HG03457 (cell line): Measurements from ENCODE around the gene DENND1B.

Experiments
- ATAC-seq: cut with Tn5 transposase; IDR thresholded peaks from one replicate; pipeline ENCODE4 v1.9.1; 2021; ENCODE audit warnings: moderate number of reproducible peaks; ENCODE audit not compliant: unreplicated experiment

The DENND1B gene

GRCh38 chr1:197480446-197480845, 294.8 kb downstream of the DENND1B start:
- ATAC-seq, result no peak

DNA sequence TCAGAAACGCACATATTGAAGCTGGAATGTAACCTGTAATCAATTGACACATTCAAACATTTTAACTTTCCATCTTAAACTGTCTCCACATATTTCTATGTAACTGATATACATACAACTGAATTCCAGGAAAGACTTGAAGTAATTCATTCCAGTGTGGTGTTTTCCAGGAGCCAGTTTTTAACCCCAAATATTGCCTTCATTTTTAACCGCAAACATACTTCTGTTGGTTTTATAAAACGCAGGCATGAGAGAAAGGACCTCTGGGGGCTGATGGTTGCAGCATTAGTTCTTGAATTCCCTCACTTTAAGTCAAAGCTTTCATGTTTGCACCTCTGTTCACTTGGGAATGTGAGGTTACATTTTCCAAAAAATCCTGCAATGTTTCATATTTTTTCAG, 303.1 kb downstream of the DENND1B start:
- ATAC-seq, result no peak

GRCh38 chr1:197471248-197471985, 303.9 kb downstream of the DENND1B start:
- ATAC-seq, result no peak

DNA sequence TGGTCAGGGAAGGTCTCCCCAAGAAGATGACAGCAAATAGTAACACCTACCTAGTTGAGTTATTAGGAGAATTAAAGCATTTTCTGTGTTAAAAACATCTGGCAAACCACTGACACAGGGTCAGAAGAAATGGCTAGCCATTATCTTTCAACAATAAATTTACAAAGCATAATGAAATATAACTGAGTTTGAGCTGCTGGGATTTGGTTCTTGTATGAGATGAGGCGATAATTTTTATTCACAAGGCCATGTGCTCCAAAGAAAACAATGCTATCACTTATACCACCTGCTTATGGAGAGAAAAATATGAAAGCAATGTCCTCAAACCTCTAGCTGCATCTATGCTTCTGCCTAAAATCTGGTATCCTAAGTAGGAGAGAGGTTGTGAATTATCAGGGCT, 304.9 kb downstream of the DENND1B start:
- no peak for ATAC-seq

DNA sequence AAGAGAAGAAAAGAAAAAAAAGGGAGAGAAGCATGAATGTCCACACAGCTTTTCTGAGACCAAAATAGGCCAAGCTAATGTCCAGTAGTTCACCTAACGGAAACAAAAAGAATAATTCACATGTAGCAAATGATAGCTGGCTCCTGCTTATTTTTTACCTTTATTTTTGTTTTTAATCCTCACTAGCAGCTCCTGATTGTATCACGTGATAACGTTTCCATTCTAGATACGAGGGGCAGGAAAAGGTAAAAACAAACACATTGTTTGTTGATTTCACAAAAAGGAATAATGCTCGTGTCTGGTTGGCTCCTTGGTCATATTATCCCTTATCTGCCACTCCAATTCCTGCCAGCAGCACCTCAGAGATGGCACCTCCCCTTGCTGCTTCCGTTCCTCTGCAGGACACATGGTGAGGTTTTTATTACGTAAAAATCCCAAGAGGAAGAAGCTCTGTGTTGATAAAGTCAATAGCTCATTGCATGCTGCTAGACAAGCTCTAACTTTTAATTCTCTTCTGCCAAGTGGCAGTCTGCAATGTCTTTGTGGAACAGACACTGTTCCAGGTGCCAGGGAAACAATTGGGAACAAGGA, 305.6 kb downstream of the DENND1B start:
- no peak for ATAC-seq

DNA sequence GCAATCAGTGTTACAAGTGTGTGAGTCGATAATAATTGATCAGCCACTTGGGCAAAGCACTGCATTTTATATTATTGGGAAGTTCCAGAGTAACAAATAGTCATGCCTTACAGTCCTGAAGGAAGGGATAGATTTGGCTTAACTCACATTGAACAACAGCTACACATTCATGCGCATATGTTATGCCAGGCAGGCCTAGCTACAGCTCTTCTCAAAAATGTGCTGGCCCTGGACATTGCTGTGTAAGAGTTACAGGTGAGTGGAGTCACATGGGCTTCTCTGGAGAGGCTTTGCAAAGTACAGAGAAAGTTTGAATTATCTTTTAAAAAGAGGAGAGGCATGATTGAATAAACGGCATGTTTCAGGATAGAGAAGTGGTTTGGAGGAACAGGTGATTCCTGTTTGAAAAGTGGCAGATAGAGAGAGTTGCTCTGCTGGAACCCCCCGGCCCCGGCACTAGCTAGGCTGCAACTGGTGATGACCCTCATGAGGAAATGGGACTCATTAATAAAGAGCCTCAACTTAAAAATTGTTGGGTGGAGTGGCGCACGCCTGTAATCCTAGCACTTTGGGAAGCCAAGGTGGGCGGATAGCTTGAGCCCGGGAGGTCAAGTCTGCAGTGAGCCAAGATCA, 306.6 kb downstream of the DENND1B start:
- ATAC-seq, result no peak

GRCh38 chr1:197467881-197468280, 307.4 kb downstream of the DENND1B start:
- ATAC-seq, result no peak

GRCh38 chr1:197466813-197467212, 308.5 kb downstream of the DENND1B start:
- ATAC-seq, result no peak

GRCh38 chr1:197465528-197466327, 309.6 kb downstream of the DENND1B start:
- no peak for ATAC-seq

- ATAC-seq, result no peak
Observed at GRCh38 chr1:197464044-197464443, 311.2 kb downstream of the DENND1B start.

GRCh38 chr1:197463142-197463541, 312.1 kb downstream of the DENND1B start:
- no peak for ATAC-seq

DNA sequence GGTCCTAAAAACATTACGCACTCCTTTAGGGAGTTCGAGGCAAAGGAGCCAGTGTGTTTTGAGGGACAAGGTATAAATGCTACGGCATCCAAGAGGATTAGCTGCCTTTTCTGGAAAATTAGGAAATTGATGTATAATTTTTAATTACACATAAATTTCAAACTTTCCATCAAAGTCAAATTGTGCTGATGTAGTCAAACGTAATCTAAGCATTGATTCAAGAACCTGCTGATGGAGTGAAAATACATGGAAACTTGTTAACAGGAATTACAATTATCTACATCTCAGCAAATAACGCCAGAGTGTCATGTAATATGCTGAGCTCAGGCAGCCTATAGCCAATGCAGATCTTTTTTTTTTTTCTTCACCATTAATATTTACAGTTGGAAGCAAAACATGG, 312.7 kb downstream of the DENND1B start:
- no peak for ATAC-seq
